NCI-H2227 (cell line): ENCODE results near the gene BANF2.
"Not testable (repeated sequence)": the region's sequence is repeated elsewhere in the genome, so short reads cannot be mapped to it uniquely, and the experiment has no call there.

Experiments used
- DNase-seq: peaks from one replicate; lab custom pipeline; 2025; ENCODE audit not compliant: unreplicated experiment; lab: John Stamatoyannopoulos, UW

The BANF2 gene

GRCh38 chr20:17699931-17700351 lies at the start of gene BANF2:
Gene BANF2 (plus strand): TSS chr20:17699966. CDS start chr20:17725026, 25,060 bp downstream.
- DNase-seq: no peak

- DNase-seq: no peak
Measured at GRCh38 chr20:17650301-17651128, 49.3 kb upstream of the BANF2 start.

GRCh38 chr20:17651129-17651759 lies 48.5 kb upstream of the BANF2 start:
- DNase-seq: no peak

- DNase-seq: no peak
Measured at GRCh38 chr20:17651760-17652388, 47.9 kb upstream of the BANF2 start.

GRCh38 chr20:17652411-17652810 lies 47.4 kb upstream of the BANF2 start:
- DNase-seq: no peak

- DNase-seq: no peak
Measured at GRCh38 chr20:17653835-17654648, 45.7 kb upstream of the BANF2 start.

GRCh38 chr20:17654649-17655285 lies 45.0 kb upstream of the BANF2 start:
- peak; percentile 17 for DNase-seq

GRCh38 chr20:17655286-17655651 lies 44.5 kb upstream of the BANF2 start:
- DNase-seq: no peak

GRCh38 chr20:17655865-17656479 lies 43.8 kb upstream of the BANF2 start:
- DNase-seq: no peak

GRCh38 chr20:17657079-17657825 lies 42.5 kb upstream of the BANF2 start:
- DNase-seq: no peak

GRCh38 chr20:17657898-17658647 lies 41.7 kb upstream of the BANF2 start:
- no peak for DNase-seq

- DNase-seq: no peak
Measured at GRCh38 chr20:17658648-17658993, 41.1 kb upstream of the BANF2 start.

- not testable (repeated sequence) for DNase-seq
Measured at GRCh38 chr20:17659344-17659743, 40.4 kb upstream of the BANF2 start.

- no peak for DNase-seq
Measured at GRCh38 chr20:17659801-17660200, 40.0 kb upstream of the BANF2 start.

- DNase-seq: no peak
Measured at GRCh38 chr20:17660667-17661066, 39.1 kb upstream of the BANF2 start.

- DNase-seq: no peak
Measured at GRCh38 chr20:17661121-17661744, 38.5 kb upstream of the BANF2 start.

GRCh38 chr20:17662333-17663039 lies 37.3 kb upstream of the BANF2 start:
- DNase-seq: no peak

- DNase-seq: no peak
Measured at GRCh38 chr20:17663040-17663399, 36.7 kb upstream of the BANF2 start.
